ENCODE results near the gene CYTL1. TPM values are rescaled to one million over a fixed set of nuclear protein-coding genes. Genes with fewer than 3 reads are reported as not detected.
"Not testable (repeated sequence)": the region's sequence is repeated elsewhere in the genome, so short reads cannot be mapped to it uniquely, and the experiment has no call there.

CYTL1 gene
- total RNA-seq, 1 experiment from 2014 or later, result 1.5 TPM

DNA sequence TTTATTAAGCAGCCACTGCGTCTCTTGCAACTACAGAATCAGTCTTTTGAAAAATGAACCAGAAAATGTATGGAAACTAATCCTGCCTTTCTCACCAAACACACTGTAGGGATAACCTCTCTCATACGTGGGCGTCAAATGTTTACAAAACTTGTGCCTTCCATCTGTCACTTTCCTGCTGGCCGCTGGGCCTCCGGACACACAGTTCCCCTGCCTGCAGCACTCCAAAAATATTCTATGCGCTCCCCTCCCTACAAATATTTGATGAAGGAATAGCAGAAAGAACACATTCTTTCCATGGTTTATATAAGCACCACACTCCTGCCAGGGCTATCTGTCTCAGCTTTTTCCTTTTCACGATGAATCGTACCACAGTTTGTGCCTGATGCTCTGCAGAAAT, 14.9 kb upstream of the CYTL1 start:
- no peak for DNase-seq (ENCODE audit: low read depth)

DNA sequence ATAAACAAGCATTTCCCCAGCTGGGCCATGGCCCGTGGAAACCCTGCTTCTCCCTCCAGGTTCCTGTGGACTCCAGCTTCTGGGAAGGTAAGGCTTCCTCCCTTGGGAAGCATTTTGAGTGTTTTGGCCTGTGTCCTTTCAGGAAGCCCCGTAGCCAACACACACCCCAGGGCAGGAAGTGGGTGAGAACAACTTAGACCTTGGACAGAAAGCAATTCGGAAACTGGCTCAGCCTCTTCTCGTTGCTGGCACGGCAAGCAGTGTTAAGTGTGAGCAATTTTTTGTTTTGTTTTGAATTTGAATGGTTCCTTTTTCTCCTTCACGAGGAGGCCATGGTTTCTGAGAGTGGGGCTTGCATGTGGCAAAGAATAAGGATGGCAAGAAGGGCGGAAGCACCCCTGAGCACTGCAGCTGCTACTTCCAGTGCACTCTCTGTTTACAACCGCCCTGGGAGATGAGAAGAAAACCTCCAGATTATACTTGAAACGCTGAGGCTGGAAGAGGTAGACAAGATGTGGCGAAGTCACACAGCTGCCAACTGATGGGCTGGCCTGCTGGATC, 14.1 kb upstream of the CYTL1 start:
- no peak for DNase-seq (ENCODE audit: low read depth)

GRCh38 chr4:5032813-5033212, 13.6 kb upstream of the CYTL1 start:
- DNase-seq (ENCODE audit: low read depth), result no peak

- DNase-seq (ENCODE audit: low read depth), result no peak
These were observed 11.7 kb upstream of the CYTL1 start for GRCh38 chr4:5030927-5031326.

GRCh38 chr4:5030221-5030620, 11.0 kb upstream of the CYTL1 start:
- no peak for DNase-seq (ENCODE audit: low read depth)

DNA sequence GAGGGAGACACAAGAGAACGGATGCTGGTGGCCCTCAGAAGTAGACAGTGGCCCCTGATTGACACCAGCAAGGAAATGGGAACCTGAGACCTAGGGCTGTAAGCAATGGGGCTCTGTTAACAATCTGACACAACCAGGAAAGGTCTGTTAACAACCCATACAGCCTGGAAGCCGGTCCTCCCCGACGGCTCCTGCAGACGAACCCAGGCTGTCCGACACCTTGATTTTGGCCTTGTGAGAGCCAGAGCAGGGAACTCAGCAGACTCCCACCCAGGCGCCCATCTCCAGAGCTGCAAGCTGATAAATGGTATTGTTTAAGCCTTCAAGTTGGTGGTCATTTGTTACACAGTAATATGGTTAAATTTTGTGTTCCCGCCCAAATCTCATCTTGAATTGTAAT, 10.2 kb upstream of the CYTL1 start:
- DNase-seq (ENCODE audit: low read depth), result no peak

GRCh38 chr4:5028480-5028879, 9.2 kb upstream of the CYTL1 start:
- DNase-seq (ENCODE audit: low read depth), result no peak

- DNase-seq (ENCODE audit: low read depth), result no peak
These were observed 8.1 kb upstream of the CYTL1 start for GRCh38 chr4:5027346-5027745.

DNA sequence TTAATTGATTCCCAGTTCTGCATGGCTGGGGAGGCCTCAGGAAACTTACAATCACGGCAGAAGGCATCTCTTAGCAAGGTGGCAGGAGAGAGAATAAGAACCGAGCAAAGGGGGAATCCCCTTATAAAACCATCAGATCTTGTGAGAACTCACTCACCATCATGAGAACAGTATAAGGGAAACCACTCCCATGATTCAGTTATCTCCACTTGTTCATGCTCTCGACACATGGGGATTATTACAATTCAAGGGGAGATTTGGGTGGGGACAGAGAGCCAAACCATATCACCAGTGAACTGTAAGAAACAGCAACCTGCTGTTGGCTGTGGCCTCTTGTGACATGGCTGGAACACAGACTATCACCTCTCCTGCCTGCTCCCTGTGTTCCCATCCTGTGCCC, 7.1 kb upstream of the CYTL1 start:
- DNase-seq (ENCODE audit: low read depth), result no peak

DNA sequence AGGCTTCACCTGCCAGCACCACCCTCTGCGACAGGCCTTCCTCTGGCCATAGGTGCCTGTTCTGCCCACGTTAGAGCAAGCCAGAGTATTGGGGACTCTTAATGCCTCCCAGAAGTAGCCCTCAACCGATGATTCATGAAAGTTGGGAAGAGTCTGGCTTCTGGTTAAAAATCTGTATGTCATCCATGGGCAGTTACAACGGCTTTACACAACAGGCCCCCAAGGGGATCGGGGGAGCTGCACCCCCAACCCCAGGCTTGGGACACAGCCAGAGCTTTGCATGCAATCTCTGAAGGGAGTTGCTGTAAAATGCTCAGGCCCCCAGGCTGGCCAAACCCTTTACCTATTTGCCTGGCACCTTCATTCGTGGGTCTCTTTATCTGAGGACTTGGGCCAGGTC, 5.4 kb upstream of the CYTL1 start:
- DNase-seq (ENCODE audit: low read depth), result no peak

GRCh38 chr4:5021546-5021945, 2.3 kb upstream of the CYTL1 start:
- no peak for DNase-seq (ENCODE audit: low read depth)

- DNase-seq (ENCODE audit: low read depth), result no peak
These were observed 1.1 kb upstream of the CYTL1 start for GRCh38 chr4:5020341-5020740.

DNA sequence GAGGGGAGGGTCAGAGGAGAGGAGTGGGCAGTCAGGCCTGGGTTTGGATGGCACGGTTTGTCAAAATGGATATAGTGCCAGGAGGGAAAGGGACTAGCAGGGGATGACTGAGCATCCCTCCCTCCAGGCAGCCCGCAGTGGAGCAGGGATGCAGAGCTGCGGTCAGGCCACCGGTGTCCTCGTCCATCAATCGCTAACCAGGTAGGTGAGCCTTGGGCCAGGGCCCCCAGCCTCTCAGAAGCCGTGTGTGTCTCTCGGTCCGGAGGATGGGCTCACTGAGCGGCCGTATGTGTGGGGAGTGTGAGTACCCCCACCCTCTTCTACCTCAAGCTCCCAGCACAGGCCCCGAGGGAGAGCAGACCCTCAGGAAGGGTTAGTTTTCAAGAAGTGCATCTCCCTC, 538 bp upstream of the CYTL1 start:
- DNase-seq (ENCODE audit: low read depth), result no peak

- no peak for DNase-seq (ENCODE audit: low read depth)
These were observed 655 bp downstream of the CYTL1 start for GRCh38 chr4:5018603-5019002.

GRCh38 chr4:5018096-5018495, 1.2 kb downstream of the CYTL1 start:
- no peak for DNase-seq (ENCODE audit: low read depth)

GRCh38 chr4:5014007-5014682, 5.1 kb downstream of the CYTL1 start:
- DNase-seq (ENCODE audit: low read depth), result no peak

GRCh38 chr4:5012958-5013357, 6.3 kb downstream of the CYTL1 start:
- no peak for DNase-seq (ENCODE audit: low read depth)

DNA sequence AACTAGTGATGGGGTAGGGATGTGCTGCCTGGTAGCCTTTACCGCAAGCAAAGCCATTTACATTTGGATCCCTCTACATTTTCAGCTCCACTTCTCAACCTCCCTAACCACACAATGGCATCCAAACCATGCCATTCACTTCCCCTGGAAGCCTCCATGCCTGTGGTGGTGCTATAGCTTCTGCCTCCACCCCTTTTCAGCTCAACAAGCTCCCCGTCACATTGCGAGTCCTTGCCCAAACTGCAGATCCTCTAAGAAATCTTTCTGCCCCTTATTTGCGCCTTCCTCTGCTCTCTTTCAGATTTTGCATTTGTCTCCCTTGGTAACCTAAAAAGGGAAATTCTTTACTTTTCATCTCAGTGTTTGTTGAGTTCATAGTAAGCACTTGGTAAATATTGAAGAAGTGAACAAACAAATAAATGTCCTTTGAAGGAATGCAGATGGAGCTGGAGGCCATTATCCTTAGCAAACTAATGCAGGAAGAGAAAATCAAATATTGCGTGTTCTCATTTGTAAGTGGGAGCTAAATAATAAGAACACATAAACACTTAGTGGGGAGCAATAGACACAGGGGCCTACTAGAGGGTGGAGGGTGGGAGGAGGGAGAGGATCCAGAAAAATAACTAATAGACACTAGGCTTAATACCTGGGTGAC, 6.9 kb downstream of the CYTL1 start:
- no peak for DNase-seq (ENCODE audit: low read depth)

DNA sequence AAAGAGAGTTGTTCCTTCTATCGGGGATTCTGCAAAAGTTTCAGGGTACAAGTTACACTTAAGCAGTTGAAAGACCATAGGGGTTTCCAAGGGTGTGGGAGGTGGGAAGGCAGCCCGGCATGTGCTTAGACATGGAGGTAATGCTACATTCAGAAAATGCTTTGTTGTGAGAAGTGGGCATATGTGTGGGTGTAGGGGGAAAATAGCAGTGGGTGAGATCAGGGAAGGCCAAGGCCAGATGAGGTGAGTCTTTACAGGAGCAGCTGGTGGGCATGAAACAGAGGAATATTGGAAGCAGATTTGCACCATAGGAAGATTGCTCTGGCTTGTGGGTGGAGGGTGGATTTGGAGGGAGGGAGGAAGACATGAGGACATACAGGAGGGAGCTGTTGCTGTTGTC, 8.3 kb downstream of the CYTL1 start:
- no peak for DNase-seq (ENCODE audit: low read depth)

- DNase-seq (ENCODE audit: low read depth), result no peak
These were observed 9.5 kb downstream of the CYTL1 start for GRCh38 chr4:5009796-5010195.

GRCh38 chr4:5006932-5007331, 12.3 kb downstream of the CYTL1 start:
- DNase-seq (ENCODE audit: low read depth), result not testable (repeated sequence)

- DNase-seq (ENCODE audit: low read depth), result no peak
These were observed 14.8 kb downstream of the CYTL1 start for GRCh38 chr4:5004496-5004895.

- DNase-seq (ENCODE audit: low read depth), result no peak
These were observed 15.3 kb downstream of the CYTL1 start for GRCh38 chr4:5003918-5004317.
